ENCODE measurements around the gene DCX.

GRCh38 chrX:111259559-111259958, 152.4 kb downstream of the DCX start:
- TF ChIP-seq CTCF (IDR thresholded peaks at IDR 0.05) (no peak), POLR2A (IDR thresholded peaks at IDR 0.05) (no peak)
